Activated T-helper 1 cell treated with anti-CD3 and anti-CD28 coated beads, Interleukin-2, amount 50 U/mL, for 16 hours (primary cell): ENCODE data around the gene C8B.

Experiments used
- DNase-seq, 2 donors: peaks; one replicate each; pipeline ENCODE4 v3.0.0-alpha.2; 2020; ENCODE audit warnings: low read depth in 1 of 2, low spot score in 1 of 2

C8B gene

DNA sequence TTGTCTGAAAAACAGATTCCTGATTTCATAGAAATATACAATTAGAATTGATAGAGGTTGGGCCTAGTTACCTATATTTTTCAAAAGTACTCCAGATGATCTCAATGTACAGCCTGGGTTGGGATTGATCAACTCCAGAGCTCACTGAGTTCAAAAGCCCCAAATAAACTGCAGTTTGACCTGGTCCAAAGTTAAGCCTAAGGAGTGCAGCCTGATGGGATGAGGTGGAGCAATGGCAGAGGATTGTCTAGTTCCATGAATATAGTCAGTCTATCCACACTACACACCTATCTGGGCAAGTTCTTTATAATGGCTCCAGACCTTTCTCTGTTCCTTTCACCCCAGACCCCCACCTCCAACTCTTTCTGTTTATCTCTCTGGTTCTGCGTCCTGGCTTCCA, 62.0 kb downstream of the C8B start:
- DNase-seq = no peak

DNA sequence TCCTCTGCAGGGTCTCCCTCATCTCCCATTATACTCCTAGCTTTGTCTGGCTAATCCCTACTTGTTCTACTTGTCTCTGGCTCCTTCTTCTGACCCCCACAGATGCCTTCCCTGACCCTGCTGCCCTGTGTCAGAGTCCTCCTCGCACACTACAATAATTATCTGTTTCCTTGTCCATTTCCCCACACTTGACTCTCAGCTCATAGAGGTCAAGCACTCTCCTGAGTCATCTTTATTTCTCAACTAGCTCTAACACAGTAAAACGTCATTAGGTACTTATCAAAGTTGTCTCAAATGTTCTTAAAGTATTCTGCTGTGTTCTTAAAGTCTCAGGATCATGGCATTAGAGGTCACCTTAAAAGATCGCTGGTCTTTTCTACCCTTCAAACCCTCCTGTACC, 64.1 kb downstream of the C8B start:
- no peak for DNase-seq

DNA sequence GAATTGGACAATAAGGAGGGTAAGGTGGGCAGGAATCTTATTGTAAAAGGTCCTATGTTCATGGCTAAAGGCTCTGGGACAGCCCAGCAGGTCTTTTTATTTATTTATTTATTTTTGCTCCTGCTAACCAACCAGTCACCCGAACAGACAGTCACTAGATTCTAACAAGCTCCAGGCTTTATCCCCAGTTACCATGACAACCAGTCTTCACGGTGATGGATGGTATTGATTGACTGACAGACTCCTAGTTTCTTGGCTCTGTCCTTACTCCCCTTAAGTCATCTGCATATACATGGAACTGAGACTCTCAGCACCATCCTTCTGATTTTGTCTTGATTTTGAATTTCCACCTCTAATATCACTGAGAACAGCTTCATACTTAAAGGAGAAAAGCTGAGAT, 66.9 kb downstream of the C8B start:
- DNase-seq = no peak

DNA sequence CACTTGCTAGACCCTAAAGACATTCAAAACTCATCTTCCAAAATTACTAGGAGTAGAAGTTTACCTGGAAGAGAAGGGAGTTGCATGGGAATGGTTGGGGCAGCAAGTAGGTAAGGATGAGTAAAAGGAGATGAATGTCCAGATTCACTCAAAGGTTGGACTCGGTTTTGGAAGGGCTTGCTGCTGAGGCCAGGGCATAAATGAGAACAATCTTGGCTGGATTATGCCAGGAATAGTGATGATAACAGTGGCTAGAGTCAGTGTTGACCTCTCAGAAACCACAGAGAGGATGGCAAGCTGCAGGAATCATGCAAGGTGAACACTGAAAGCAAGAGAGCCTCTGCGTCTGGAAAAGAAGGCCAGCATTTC, 67.8 kb downstream of the C8B start:
- no peak for DNase-seq

DNA sequence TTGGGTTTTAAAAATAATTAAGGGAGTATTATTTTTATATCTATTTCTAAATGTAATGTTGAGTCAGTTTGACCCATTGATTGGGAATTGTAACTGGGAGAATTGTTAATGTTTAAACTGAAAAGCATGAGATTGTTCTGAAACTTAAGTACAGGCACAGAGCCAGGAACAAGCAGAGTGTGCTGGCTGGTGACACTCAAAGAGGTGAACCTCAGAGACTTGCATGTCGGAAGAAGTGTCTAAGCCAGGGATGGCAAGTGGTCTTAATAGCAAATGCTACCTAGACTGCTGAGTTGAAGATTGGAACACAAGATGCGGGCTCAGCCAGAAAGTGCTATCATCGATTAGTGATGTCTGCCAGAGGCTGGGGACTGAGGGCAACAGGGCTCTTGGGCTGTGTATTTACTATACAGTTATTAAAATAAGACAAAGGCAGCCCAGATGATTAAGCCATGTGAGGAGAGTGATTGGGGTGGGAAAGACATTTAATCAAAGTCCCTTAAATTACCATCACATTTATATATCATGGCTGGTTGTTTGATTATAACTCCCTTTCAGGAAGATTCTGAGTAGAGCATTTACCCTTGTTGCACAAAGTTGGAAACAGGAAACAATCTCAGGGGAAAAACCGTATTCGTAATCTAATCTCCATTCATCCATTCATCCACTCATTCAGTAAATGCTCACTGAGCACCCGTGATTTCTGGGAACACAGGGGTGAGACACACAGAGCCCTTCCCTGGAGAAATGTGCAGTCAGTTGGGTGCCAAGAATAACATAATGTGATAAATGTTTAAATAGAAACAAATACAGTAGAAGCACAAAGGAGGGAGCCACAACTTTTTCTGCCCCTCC, 68.4 kb downstream of the C8B start:
- DNase-seq = no peak

DNA sequence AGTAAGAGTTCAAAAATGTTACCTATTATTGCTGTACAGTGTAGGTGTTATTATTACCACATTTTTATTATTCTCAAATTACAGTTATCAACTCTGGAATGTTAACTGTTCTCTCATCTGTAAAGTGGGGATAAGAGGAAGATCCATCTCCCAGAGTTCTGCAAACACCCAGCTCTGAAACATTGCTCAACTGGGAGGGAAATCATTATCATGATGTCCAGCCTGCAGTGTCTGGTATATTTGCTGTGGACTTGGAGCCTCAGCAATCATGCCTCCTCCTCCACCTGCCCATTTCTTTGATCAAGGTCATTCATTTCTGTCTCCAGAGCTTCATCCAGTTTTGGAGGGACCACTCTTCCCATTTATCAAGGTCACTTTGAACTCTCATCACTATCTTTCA, 71.8 kb downstream of the C8B start:
- no peak for DNase-seq

DNA sequence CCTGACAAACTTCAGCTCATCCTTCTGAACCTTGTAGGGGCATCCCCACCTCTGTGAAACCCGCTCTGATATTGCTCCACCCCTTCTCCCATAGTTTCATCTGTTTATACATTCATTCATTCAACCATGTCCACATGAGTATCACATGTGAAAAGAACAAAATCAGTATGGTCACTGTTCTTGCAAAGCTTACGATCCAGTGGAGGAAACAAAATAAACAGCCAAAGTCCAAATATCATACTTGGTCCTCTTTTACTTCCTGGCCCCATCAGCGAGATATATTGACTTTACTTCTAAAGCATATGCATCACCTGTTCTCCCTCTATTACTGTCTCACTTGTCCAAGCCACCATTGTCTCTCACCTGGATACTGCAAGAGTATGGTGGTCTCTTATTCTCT, 75.6 kb downstream of the C8B start:
- DNase-seq = no peak

DNA sequence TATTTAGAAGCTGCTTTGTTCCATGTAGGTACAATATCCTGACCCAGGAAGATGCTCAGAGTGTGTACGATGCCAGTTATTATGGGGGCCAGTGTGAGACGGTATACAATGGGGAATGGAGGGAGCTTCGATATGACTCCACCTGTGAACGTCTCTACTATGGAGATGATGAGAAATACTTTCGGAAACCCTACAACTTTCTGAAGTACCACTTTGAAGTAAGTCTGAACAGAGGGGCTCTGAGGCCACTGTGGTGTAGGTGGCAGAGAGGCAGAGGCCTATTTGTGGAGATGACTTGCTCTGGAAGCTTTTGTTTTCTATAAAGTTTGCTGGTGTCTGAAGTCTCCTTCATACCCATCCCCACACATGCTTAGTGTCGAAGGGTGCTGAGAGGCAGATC, 84.4 kb downstream of the C8B start:
- no peak for DNase-seq

DNA sequence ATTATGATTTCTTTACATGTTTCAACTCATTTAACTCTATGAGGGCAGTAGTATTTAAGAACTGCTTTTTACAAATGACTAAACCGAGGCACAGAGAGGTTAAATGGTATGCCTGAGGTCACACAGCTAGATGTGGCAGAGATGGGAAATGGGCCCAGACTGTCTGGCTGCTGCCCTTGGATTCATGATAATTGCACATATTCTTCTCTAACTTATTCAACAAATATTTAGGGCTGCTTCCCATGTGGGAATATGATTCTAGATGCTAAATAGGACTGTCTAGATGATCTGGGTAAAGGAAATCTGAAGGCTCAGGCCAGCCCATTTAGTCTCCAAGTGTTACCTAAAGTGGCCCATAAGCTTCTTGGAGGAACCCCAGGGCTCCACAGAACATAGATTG, 85.0 kb downstream of the C8B start:
- DNase-seq = no peak
